Stomach (tissue), 4 donors: ENCODE measurements around the gene SCARB2.

Source experiments
- CTCF ChIP-seq, 7 experiments: fragments of 450-650 bp in 4 of 7; fragments of 200-600 bp in 3 of 7; sonication (generic) in 3 of 7; IDR thresholded peaks; one replicate each; pipeline ENCODE4 v1.5.1; 2016 to 2019; ENCODE audit warnings: antibody characterized with exemption in 7 of 7, control low read depth in 2 of 7, mild to moderate bottlenecking in 1 of 7
- EP300 ChIP-seq: sonication (generic); formaldehyde crosslinking; IDR thresholded peaks from one replicate; pipeline ENCODE4 v1.6.1; 2017; ENCODE audit warnings: antibody characterized with exemption
- POLR2A ChIP-seq, 4 donors: fragments of 450-650 bp; IDR thresholded peaks; one replicate each; pipeline ENCODE4 v1.6.1; 2016; ENCODE audit warnings: antibody characterized with exemption in 4 of 4, control low read depth in 2 of 4, mild to moderate bottlenecking in 1 of 4, moderate library complexity in 1 of 4
- POLR2AphosphoS5 ChIP-seq, 3 donors: sonication (generic); formaldehyde crosslinking; IDR thresholded peaks; one replicate each; pipeline ENCODE4 v1.6.1; 2016; ENCODE audit warnings: antibody characterized with exemption in 3 of 3

GRCh38 chr4:76246025-76246424 lies 32.4 kb upstream of the SCARB2 start:
- TF ChIP-seq CTCF (IDR thresholded peaks at IDR 0.05): no peak
- TF ChIP-seq POLR2A (IDR thresholded peaks at IDR 0.05): no peak
- no peak for TF ChIP-seq EP300
- TF ChIP-seq POLR2AphosphoS5 (IDR thresholded peaks at IDR 0.05): no peak
